Fibroblast of skin of abdomen (primary cell): ENCODE measurements around the gene IL1RN. TPM values are rescaled to one million over a fixed set of nuclear protein-coding genes. Genes with fewer than 3 reads are reported as not detected.
A peak's percentile ranks its signal among the peaks of the same experiment; 100 is the strongest.
"Not testable (repeated sequence)": the region's sequence is repeated elsewhere in the genome, so short reads cannot be mapped to it uniquely, and the experiment has no call there.

ENCODE experiments used
- DNase-seq: peaks from one replicate; pipeline ENCODE4 v3.0.0-alpha.2; 2013
- polyA plus RNA-seq, 2 experiments: library from polyadenylated mRNA; unstranded; fragments of 120-200 nt; gene quantifications; one replicate each; pipeline ENCODE4 v1.2.1, GENCODE V29; 2013; ENCODE audit not compliant: insufficient read length in 2 of 2

IL1RN gene, protein sequence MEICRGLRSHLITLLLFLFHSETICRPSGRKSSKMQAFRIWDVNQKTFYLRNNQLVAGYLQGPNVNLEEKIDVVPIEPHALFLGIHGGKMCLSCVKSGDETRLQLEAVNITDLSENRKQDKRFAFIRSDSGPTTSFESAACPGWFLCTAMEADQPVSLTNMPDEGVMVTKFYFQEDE
- 0.08 TPM for polyA plus RNA-seq (2013, experiment 1 of 2; ENCODE audit: insufficient read length)
- polyA plus RNA-seq (2013, experiment 2 of 2; ENCODE audit: insufficient read length): not detected

DNA sequence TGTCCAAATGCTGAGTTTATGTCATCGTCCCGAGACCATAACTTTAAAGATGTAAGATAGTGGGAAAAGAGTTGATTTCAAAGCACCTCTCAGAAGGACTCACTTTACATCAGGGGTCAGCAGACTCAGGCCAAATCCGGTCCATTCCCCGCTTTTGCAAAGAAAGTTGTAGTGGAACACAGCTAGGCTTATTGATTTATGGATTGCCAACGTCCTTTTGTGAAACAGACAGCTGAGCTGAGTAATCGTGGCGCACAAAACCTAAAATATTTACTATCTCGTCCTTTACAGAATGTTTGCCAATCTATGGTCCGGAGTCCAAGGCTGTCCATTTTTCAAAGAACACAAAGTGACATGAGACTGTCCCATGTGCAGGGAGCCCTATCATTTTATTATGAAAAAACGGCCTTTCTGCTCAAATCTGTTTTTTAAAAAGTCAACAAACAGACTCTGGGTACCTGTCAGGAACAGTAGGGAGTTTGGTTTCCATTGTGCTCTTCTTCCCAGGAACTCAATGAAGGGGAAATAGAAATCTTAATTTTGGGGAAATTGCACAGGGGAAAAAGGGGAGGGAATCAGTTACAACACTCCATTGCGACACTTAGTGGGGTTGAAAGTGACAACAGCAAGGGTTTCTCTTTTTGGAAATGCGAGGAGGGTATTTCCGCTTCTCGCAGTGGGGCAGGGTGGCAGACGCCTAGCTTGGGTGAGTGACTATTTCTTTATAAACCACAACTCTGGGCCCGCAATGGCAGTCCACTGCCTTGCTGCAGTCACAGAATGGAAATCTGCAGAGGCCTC, at the start of gene IL1RN:
Gene IL1RN, plus strand, starts transcription at position 754 of the 801 bp plus-strand sequence. Its CDS starts 27 bp downstream, at position 781.
- no peak for DNase-seq

DNA sequence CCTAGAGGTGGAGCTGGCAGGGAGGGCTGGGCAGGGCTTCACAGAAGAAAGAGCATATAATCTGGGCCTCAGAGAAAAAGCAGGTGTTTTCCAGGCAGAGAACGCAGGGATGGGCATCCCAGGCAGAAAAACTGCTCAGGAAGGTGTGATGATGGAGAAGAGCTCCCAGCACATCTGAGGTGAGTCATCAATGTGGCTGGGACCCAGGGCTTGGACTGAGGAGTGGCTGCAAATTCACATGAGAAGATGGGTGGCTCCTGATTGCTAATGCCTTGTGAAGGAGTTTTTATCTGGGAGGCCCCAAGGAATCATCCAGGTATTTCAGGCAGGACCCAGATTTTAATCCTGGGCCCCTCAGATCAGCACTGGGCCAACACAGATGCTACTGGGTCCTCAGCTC, 49.5 kb upstream of the IL1RN start:
- no peak for DNase-seq

DNA sequence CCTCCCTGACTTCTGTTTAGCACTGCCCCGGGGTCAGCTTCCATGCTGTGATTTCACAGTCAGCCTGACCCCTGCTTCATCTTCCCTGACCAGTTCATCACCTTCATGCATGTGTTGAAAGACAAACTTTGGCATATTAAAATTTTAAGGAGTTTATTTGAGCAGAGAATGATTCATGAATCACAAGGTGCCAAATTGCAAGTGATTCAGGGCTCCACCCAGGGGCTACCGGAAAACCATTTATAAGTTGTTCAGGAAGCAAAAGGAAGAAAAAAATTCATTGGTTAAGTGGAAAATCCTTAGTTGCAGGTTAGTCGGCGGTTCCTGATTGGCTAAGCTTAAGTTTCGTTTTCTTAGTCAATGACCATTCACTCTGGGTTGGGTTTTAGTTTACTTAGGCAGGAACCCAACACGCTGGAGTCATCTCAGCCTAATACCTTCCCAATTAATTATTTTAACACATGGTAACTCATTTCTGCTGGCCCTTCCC, 49.0 kb upstream of the IL1RN start:
- DNase-seq: no peak

GRCh38 chr2:113079131-113079530, 48.3 kb upstream of the IL1RN start:
- no peak for DNase-seq

DNA sequence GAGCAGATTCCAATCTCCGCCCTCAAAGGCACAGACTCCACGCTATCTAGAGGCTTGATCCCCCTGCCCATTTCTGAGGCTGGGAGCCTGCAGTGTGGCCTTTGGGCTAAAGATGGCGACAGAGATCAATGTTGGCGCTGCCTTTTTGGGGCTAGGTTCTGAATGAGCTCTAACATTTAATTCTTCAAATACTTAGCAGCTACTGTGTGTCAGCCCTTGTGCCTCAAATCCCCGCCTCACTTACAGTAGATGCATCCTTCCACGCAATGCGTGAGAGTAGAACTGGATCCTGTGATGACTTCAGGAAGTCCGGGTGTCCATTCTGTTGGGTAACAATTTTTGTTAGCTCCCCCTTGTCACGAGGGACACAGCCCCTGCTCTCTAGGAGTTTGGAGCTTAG, 47.3 kb upstream of the IL1RN start:
- peak; percentile 20 for DNase-seq

GRCh38 chr2:113081488-113082210, 45.7 kb upstream of the IL1RN start:
- DNase-seq: no peak

DNA sequence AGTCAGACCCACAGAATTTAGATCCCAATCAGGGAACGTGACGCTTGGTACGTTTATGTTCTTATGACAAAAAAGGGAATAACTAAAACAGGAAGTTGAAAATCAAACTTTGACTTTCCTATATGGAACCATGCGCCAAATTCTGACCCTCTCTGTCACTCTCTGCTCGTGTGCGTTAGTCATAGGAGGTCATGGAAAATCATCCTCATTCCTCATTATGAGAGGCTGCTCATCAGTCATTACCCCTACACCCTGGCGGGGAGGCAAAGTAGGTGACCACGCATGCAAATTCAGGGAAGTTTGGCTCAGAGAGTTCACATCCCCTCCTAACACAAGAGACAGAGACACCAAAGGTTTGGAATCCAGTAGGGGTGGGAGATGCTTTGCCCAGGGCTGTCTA, 44.1 kb upstream of the IL1RN start:
- DNase-seq: no peak

DNA sequence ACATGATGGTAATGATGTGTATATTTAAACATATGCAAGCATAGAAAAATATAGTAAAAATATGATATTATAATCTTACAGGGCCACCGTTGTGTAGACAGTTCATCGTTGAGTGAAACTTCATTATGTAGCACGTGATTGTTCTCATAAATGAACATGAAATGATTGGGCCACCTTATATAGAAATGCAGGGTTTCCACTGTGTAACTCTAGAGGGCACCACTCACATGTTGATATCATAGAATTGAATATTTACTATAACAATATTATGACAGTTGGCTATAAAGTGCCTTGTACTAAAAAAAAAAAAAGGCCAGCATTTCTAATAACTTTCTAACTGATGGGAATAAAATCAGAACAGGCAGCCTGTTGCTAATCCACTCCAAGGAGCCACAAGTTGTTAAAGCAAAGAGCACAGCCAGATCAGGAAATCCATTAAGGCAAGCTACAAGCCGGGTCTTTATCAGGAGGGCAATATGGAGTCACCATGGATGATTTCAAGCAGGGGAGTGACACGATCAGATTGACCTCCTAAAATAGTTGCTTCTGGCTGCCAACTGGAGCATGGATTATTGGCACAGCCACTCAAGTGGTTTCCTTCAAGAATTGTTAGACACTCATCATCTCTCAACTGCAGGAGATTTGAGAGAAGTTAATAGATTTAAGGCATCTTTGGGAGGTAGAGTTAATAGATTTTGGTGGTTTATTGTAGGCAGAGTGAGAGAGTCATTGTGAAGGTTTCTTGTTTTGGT, 43.0 kb upstream of the IL1RN start:
- no peak for DNase-seq

GRCh38 chr2:113085542-113085941, 41.9 kb upstream of the IL1RN start:
- DNase-seq: no peak

GRCh38 chr2:113088213-113088992, 39.0 kb upstream of the IL1RN start:
- no peak for DNase-seq

GRCh38 chr2:113089916-113090315, 37.5 kb upstream of the IL1RN start:
- DNase-seq: no peak

GRCh38 chr2:113091231-113091896, 36.0 kb upstream of the IL1RN start:
- DNase-seq: no peak

DNA sequence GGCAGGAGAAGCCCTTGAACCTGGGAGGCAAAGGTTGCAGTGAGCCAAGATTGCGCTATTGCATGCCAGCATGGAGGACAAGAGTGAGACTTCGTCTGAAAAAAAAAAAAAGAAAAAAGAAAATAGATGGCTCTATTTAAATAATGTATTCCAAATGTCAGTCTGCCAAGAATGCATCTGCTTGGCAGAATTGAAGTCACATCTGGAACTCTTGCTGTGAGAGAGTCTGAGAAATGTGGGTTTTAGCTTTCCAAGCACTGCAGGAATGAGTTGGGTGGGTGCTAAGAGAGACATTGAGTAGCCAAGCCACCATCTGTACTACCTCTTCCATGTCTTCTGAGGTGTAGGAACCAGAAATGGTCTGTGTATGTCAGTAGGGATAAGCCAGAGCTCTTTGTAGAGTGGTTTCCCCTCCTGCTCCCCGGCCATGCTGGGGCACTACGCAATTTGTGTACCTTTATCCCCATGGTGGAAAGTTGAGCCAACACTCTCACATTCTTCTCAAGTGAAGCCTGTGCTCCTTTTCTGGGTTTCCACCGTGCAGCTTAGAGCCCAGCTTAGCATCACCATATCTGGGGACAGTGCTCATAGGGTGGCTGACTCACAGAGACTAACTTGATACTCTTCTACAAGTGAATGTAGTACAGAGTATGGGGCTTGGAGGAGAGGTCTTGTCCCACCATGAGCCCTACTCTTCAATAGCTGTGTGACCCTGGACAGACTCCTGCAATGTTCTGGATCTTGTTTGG, 34.4 kb upstream of the IL1RN start:
- no peak for DNase-seq

DNA sequence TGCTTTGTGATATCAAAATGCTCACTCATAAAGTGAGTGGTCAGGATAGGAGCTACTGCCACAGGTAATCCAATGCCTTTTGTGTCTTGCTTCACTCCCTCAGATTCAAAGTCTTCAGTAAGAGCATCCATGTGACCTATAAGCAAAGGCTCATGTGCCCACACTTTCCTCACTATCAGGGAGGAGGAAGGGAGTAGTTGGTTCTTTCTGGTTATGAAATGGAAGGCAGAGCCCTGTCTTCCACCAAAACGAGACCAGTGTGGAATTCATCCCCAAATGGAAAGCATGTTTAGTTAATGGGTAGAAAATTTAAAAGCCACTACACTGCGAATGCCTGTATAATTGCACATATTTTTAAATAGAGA, 33.8 kb upstream of the IL1RN start:
- DNase-seq: no peak

DNA sequence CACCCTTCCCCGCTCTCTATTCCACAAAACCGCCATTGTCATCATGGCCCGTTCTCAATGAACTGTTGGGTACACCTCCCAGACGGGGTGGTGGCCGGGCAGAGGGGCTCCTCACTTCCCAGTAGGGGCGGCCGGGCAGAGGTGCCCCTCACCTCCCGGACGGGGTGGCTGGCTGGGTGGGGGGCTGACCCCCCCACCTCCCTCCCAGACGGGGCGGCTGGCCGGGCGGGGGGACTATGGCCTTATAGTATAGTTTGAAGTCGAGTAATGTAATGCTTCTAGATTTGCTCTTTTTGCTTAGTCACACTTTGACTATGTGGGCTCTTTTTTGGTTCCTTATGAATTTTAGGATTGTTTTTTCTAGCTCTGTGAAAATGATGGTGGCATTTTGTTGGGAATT, 31.1 kb upstream of the IL1RN start:
- not testable (repeated sequence) for DNase-seq

DNA sequence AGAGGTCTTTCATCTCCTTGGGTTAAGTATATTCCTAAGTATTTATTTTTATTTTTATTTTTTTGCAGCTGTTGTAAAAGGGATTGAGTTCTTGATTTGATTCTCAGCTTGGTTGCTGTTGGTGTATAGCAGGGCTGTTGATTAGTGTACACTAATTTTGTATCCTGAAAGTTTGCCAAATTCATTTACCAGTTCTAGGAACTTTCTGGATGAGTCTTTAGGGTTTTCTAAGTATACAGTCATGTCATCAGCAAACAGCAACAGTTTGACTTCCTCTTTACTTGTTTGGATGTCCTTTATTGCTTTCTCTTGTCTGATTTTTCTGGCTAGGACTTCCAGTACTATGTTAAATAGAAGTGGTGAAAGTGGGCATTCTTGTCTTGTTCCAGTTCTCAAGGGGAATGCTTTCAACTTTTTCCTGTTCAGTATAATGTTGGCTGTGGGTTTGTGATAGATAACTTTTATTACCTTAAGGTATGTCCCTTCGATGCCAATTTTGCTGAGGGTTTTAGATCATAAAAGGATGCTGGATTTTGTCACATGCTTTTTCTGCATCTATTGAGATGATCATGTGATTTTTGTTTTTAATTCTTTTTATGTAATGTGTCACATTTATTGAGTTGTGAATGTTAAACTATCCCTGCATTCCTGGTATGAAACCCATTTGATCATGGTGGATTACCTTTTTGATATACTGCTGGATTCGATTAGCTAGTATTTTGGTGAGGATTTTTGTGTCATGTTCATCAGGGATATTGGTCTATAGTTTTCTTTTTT, 30.4 kb upstream of the IL1RN start:
- not testable (repeated sequence) for DNase-seq

DNA sequence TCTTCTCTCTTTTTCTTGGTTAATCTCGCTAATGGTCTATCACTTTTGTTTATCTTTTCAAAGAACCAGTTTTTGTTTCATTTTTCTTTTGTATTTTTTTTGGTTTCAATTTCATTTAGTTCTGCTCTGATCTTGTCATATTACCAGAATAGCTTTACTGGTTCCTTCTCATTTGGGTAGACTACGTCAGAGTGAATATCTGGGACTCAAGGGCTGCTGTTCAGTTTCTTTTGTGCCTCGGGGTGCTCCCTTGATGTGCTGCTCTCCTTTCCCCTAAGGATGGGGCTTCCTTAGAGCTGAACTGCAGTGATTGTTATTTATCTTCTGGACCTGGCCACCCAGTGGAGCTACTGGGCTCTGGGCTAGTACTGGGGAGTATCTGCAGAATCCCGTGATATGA, 29.4 kb upstream of the IL1RN start:
- DNase-seq: no peak

GRCh38 chr2:113098532-113098931, 28.9 kb upstream of the IL1RN start:
- no peak for DNase-seq

DNA sequence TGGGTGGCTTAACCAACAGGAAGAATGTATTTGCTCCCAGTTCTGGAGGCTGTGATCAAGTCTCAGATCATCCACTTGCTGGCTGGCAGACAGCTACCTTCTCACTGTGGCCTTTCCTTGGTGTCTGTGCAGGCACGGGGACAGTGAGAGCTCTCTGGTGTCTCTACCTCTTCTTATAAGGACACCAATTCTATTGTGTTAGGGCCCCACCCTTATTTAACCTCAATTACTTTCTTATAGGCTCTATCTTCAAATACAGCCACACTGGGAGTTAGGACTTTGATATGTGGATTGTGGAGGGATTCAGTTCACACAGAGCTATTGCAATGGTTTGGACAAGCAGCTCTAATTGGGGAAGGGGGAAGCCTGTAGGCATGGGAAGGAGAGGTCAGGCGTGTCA, 25.3 kb upstream of the IL1RN start:
- DNase-seq: no peak

DNA sequence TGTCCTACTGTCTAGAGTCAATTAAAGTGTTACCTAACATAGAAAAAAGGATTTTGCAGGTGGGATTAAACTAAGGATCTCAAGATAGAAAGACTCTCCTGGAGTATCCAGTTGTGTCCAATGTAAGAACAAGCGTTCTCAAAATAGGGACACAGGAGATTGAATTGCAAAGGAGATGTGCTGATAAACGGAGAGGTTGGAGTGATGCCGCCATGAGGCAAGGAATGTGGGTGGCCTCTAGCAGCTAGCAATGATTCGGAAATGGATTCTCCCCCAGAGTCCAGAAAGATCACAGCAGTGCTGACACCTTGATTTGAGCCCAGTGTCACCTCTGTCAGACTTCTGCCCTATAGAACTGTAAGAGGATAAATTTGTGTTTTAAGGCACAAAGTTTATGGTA, 24.1 kb upstream of the IL1RN start:
- DNase-seq: no peak
